ENCODE results near the gene LY6G5C. TPM values are rescaled to one million over a fixed set of nuclear protein-coding genes. Genes with fewer than 3 reads are reported as not detected.
A peak's percentile ranks its signal among the peaks of the same experiment; 100 is the strongest.

Gene LY6G5C
- polyA plus RNA-seq, 1 experiment: 2.0 TPM

- DNase-seq (ENCODE audit: low read depth, low spot score): no peak
- CTCF ChIA-PET: interaction anchor here (0.7 kb wide), 1 partner anchor 88 kb away, joined by 3 read pairs; no protein-coding TSS in a partner anchor
- POLR2A ChIA-PET: interaction anchor here (0.7 to 4.5 kb wide), 3 partner anchors 12 to 18 kb away, joined by 3 to 37 read pairs (median 4); partner anchors contain the start of gene BAG6
- Histone ChIP-seq H3K9me3 (ENCODE audit: control insufficient read depth, insufficient read depth, low read length) (no peaks in the 10 kb centered on the region), H3K4me3 (ENCODE audit: low read depth, low read length) (no peak overlapping the region), H3K27ac (ENCODE audit: low read depth, low read length) (peak overlapping the region; percentile 25), H3K27me3 (ENCODE audit: control insufficient read depth, insufficient read depth, low read length) (no peaks in the 10 kb centered on the region)
- no peak for TF ChIP-seq CTCF (IDR thresholded peaks at IDR 0.05; ENCODE audit: low read depth, low read length)
These were observed 41.4 kb downstream of the LY6G5C start for GRCh38 chr6:31639449-31639861.

DNA sequence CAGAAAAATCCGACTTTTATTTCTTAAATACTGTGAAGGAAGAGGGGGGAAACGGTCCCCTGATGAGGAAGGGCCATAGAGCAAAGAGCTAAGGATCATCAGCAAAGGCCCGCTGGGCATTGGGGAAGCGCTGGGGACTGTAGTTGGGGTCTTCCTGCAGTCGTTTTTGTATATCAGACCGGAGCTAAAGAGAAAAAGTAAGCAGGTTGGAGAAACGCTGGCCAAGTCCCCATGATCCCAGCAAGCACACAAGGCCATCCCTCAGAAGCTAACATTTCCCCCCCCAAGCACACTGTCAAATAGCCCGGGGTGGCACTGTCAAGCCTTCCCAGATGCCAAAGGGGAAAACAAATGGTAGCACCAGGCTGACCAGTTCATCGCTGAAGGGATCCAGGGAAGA, 41.8 kb downstream of the LY6G5C start:
- no peak overlapping the region for H3K27ac ChIP-seq (ENCODE audit: low read depth, low read length)
- H3K9me3 ChIP-seq (ENCODE audit: control insufficient read depth, insufficient read depth, low read length): no peaks in the 10 kb centered on the region
- TF ChIP-seq CTCF (IDR thresholded peaks at IDR 0.05; ENCODE audit: low read depth, low read length): no peak
- ChIA-PET CTCF (interaction anchor here (0.7 kb wide), 1 partner anchor 88 kb away, joined by 3 read pairs; no protein-coding TSS in a partner anchor), POLR2A (interaction anchor here (0.7 to 4.5 kb wide), 4 partner anchors 13 to 17 kb away, joined by 3 to 37 read pairs (median 4); partner anchors contain the start of gene BAG6)
- H3K27me3 ChIP-seq (ENCODE audit: control insufficient read depth, insufficient read depth, low read length): no peaks in the 10 kb centered on the region
- H3K4me3 ChIP-seq (ENCODE audit: low read depth, low read length): no peak overlapping the region
- DNase-seq (ENCODE audit: low read depth, low spot score): no peak

- POLR2A ChIA-PET: interaction anchor here (4.5 kb wide), 1 partner anchor 15 kb away, joined by 37 read pairs; the partner anchor contains the start of gene BAG6
- CTCF ChIA-PET: no interaction called here
- Histone ChIP-seq H3K27ac (ENCODE audit: low read depth, low read length) (no peak overlapping the region), H3K4me3 (ENCODE audit: low read depth, low read length) (no peak overlapping the region), H3K9me3 (ENCODE audit: control insufficient read depth, insufficient read depth, low read length) (no peaks in the 10 kb centered on the region), H3K27me3 (ENCODE audit: control insufficient read depth, insufficient read depth, low read length) (no peaks in the 10 kb centered on the region)
- no peak for TF ChIP-seq CTCF (IDR thresholded peaks at IDR 0.05; ENCODE audit: low read depth, low read length)
- no peak for DNase-seq (ENCODE audit: low read depth, low spot score)
These were observed 43.9 kb downstream of the LY6G5C start for GRCh38 chr6:31636698-31637596.

GRCh38 chr6:31634969-31635575, 45.8 kb downstream of the LY6G5C start:
- no peaks in the 10 kb centered on the region for H3K27me3 ChIP-seq (ENCODE audit: control insufficient read depth, insufficient read depth, low read length)
- DNase-seq (ENCODE audit: low read depth, low spot score): no peak
- H3K27ac ChIP-seq (ENCODE audit: low read depth, low read length): no peak overlapping the region
- POLR2A ChIA-PET: interaction anchor here (1.1 kb wide), 1 partner anchor 30 kb away, joined by 3 read pairs; the partner anchor contains the start of gene GPANK1
- no peak overlapping the region for H3K4me3 ChIP-seq (ENCODE audit: low read depth, low read length)
- no peak for TF ChIP-seq CTCF (IDR thresholded peaks at IDR 0.05; ENCODE audit: low read depth, low read length)
- CTCF ChIA-PET: interaction anchor here (1.4 kb wide), 1 partner anchor 12 kb away, joined by 4 read pairs; no protein-coding TSS in a partner anchor
- H3K9me3 ChIP-seq (ENCODE audit: control insufficient read depth, insufficient read depth, low read length): no peaks in the 10 kb centered on the region
